Activated CD8-positive, alpha-beta memory T cell treated with anti-CD3 and anti-CD28 coated beads, Interleukin-2, amount 50 U/mL, for 1 hour (primary cell): Measurements from ENCODE around the gene NLRX1.
"Not testable (repeated sequence)": the region's sequence is repeated elsewhere in the genome, so short reads cannot be mapped to it uniquely, and the experiment has no call there.

Source experiments
- DNase-seq: peaks from one replicate; pipeline ENCODE4 v3.0.0-alpha.2; 2020; ENCODE audit errors: extremely low read depth

The NLRX1 gene, protein sequence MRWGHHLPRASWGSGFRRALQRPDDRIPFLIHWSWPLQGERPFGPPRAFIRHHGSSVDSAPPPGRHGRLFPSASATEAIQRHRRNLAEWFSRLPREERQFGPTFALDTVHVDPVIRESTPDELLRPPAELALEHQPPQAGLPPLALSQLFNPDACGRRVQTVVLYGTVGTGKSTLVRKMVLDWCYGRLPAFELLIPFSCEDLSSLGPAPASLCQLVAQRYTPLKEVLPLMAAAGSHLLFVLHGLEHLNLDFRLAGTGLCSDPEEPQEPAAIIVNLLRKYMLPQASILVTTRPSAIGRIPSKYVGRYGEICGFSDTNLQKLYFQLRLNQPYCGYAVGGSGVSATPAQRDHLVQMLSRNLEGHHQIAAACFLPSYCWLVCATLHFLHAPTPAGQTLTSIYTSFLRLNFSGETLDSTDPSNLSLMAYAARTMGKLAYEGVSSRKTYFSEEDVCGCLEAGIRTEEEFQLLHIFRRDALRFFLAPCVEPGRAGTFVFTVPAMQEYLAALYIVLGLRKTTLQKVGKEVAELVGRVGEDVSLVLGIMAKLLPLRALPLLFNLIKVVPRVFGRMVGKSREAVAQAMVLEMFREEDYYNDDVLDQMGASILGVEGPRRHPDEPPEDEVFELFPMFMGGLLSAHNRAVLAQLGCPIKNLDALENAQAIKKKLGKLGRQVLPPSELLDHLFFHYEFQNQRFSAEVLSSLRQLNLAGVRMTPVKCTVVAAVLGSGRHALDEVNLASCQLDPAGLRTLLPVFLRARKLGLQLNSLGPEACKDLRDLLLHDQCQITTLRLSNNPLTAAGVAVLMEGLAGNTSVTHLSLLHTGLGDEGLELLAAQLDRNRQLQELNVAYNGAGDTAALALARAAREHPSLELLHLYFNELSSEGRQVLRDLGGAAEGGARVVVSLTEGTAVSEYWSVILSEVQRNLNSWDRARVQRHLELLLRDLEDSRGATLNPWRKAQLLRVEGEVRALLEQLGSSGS

GRCh38 chr11:119168471-119169281, at the start of gene NLRX1:
NLRX1 (plus strand) TSS chr11:119168725; CDS start chr11:119171404, 2,679 bp downstream.
- peak; percentile 48 for DNase-seq

GRCh38 chr11:119118946-119119345, 49.6 kb upstream of the NLRX1 start:
- no peak for DNase-seq

DNA sequence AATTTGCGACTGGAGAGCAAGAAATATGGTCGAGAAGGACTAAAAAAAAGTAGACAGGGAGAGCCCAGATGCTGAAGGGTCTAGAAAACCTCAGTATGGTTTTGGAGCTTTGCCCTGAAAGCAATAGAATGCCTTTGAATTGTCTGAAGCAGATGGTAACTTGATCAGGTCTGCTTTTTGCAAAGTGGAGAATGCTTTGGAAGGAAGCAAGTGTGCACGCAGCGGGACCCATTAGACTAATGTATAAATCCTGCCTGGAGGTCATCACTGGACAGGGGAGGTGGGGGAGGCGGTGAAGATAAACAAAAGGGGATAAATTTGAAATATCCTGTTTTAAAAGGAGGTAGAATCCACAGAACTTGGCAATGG, 47.9 kb upstream of the NLRX1 start:
- no peak for DNase-seq

DNA sequence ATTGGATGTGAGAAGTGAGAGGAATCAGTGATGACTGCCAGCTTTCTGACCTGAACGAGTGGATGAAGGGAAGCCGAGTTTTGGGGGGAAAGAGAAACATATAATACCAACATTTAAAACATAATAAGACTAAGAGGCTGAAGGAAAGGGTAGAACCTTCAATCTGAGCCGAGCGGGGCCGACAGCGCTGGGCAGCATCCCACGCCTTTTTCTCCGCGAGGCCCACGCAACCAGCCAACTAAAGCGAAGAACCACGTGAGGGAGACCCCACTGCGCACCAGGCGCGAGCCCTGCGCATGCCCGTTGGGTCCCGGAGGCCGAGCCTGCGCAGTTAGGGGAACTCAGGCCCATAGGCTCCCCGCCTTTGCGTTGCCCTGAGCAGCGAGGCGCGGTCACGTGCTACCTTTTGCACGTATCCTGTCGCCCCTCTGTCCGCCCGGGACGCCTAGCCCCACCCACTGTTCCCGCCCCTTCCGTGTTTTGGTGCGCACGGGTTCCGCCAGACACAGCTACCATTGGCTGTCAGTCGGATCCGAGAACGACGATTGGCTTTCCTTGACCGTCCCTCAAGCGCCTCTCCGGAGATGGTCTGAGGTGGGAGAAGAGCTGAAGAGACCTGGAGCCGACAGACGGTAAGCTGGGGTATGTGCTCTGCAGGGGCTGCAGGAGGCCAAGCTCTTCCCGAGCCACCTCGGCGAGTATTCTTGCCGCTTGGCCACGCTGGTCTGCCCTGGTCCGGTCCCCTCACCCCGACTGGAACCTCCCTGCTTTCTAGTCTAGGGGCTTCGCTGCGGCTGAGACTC, 47.3 kb upstream of the NLRX1 start, which contains the start of gene HINFP:
Gene HINFP, plus strand, starts transcription at position 573 of the 803 bp plus-strand sequence. CDS start 5,365 bp downstream, outside the sequence.
- peak; percentile 98 for DNase-seq

- no peak for DNase-seq
Measured at GRCh38 chr11:119121811-119122124, 46.8 kb upstream of the NLRX1 start.

- DNase-seq: no peak
Measured at GRCh38 chr11:119125821-119126220, 42.7 kb upstream of the NLRX1 start.

DNA sequence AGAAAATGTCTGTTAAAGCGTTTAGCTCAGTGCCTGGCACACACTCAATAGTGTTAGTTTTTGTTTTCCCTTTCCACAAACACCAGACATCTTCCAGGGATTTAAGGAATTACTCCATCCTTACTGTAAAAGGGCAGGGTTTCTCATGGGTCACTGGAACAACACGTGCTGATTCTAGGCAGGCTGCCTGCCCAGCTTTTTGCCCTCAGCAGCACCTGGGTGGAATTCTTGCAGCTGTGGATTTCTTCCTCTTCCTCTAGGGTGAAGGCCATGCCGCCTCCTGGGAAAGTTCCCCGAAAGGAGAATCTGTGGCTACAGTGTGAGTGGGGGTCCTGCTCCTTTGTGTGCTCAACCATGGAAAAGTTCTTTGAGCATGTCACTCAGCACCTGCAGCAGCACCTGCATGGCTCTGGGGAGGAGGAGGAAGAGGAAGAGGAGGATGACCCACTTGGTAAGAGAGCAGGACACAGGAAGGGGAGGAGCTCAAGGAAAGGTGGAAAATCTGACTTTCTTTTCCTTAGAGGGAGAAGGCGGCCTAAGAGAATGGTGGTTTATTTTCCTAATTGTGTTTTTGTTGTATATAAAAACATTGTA, 41.8 kb upstream of the NLRX1 start:
- DNase-seq: no peak

DNA sequence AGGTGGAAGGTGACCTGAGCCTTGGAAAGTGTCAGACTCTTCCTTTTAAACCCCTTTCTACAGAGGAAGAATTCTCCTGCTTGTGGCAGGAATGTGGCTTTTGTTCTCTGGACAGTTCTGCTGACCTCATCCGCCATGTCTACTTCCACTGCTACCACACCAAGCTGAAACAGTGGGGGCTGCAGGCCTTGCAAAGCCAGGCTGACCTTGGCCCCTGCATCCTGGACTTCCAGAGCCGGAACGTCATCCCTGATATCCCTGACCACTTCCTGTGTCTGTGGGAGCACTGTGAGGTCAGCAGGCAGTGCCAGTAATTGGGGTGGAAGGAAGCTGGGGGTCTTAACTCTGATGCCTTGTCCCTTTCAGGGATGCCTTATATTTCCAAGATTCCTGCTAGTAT, 37.9 kb upstream of the NLRX1 start:
- no peak for DNase-seq

GRCh38 chr11:119134389-119134978, 34.0 kb upstream of the NLRX1 start:
- DNase-seq: no peak

DNA sequence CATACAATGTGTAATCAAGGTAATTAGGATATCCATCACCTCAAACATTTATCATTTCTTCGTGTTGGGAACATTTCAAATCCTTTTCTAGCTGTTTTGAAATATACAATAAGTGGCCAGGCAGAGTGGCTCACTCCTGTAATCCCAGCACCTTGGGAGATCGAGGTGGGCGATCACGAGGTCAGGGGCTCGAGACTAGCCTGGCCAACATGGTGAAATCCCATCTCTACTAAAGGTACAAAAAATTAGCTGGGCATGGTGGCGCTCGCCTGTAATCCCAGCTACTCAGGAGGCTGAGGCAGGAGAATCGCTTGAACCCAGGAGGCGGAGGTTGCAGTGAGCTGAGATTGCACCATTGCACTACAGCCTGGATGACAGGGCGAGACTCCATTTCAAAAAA, 29.2 kb upstream of the NLRX1 start:
- DNase-seq: not testable (repeated sequence)

- DNase-seq: no peak
Measured at GRCh38 chr11:119144825-119145486, 23.6 kb upstream of the NLRX1 start.

GRCh38 chr11:119145551-119145950, 23.0 kb upstream of the NLRX1 start:
- no peak for DNase-seq

DNA sequence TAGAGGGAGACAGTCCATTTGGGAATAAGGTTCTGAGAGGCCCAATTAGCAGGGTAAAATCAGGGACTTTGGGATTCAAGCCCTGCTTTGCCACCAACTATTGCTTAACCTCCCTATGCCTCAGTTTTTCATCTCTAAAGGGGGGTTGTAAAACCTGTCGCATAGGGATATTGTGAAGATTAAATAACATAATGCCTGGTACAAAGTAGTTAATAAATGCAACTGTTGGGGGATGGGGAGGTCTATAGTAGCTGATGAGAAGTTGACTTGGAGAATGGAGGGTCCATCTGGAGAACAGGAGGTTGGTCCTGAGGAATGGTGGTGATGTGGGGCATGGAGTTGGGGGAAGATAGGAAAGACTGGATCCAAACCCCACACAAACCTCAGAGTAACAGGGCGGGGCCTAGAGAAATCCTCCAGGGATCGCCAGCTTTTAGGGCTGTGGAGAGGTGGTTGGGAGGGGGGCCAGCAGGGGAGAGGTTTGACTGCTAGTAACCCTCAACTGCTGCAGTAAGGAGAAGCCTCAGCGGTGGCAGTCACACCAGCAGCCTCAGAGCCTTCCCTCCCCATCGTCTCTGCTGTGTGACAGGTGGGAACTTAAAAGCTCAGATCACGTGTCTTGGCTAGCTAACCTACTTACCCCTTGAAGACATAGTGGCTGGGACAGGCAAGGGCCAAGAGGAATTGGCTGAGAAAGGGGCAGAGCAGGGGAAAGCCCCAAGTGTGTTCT, 20.8 kb upstream of the NLRX1 start:
- DNase-seq: no peak

DNA sequence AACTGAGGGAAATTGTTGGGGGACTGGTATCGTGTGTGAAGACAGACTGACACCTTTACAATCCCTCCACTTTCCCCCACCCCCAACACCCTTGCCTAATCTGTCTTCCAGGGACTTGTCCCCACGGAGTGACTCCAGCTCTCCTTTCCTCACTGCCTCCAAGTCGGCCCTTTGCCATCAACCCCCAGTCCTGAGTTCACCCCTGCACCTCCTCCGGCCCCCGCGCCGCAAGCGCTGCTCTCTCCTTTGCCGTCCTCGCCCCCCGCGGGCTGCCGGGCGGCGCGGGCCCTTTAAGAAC, 19.9 kb upstream of the NLRX1 start:
- DNase-seq: no peak

DNA sequence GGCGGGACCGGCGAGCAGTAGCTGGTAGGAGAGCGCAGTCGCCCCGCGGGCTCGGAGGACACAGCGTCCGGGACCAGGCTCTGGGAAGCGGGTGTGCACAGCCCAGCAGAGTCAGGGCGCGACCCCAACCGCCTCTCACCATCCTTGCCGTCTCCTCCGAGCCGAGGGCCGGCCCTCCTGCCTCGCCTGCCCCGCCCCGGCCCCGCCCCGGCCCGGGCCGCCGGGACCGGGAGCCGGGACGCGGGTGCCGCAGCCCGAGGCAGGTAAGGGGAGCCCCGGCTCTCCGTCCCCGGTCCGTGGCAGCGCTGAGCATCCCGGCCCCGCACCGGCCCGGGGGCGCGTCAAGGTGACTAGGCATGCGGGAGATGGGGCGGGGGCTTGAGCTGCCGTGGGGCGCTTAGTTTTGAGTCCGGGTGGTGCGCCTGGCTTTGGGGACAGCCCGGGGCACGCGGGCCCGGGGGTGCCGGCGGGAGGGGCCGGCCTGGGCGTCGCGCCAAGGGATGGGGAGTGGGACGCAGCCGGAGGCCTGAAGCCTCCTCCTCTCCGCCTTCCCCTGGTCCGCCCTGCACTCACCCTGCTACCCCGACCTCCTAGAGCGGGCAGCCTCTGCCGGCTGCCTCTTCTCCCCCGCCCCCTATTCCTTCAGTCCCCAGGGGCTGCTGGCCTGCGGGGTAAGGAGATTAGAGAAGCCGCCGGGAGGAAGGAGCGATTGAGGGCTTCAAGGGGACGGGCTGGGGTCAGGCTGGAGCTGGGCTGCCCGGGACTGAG, 19.3 kb upstream of the NLRX1 start, which contains the start of gene ABCG4:
Gene ABCG4, plus strand, starts transcription at position 35 of the 768 bp plus-strand sequence. CDS start 914 bp downstream, outside the sequence.
- DNase-seq: no peak

DNA sequence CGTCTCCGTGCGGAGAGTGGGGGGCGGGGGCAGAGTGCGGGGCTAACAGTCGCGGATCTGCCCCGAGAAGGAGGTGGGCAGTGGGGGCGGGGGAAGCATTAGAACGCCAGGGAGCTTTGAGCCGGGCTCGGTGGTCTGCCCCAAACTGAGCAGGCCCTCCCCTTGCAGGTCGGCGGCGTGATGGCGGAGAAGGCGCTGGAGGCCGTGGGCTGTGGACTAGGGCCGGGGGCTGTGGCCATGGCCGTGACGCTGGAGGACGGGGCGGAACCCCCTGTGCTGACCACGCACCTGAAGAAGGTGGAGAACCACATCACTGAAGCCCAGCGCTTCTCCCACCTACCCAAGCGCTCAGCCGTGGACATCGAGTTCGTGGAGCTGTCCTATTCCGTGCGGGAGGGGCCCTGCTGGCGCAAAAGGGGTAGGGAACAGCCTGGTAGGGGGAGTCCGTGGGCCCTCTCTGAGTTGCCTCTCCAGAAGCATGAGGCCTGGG, 18.7 kb upstream of the NLRX1 start:
- no peak for DNase-seq

- DNase-seq: no peak
Measured at GRCh38 chr11:119152043-119152442, 16.5 kb upstream of the NLRX1 start.

GRCh38 chr11:119152604-119153003, 15.9 kb upstream of the NLRX1 start:
- no peak for DNase-seq
